ENCODE measurements around the gene ZFAND3. TPM values are rescaled to one million over a fixed set of nuclear protein-coding genes. Genes with fewer than 3 reads are reported as not detected.
A peak's percentile ranks its signal among the peaks of the same experiment; 100 is the strongest.

Gene ZFAND3
- total and polyA plus RNA-seq, 8 donors: 19.8 to 164 (median 37.3) TPM

DNA sequence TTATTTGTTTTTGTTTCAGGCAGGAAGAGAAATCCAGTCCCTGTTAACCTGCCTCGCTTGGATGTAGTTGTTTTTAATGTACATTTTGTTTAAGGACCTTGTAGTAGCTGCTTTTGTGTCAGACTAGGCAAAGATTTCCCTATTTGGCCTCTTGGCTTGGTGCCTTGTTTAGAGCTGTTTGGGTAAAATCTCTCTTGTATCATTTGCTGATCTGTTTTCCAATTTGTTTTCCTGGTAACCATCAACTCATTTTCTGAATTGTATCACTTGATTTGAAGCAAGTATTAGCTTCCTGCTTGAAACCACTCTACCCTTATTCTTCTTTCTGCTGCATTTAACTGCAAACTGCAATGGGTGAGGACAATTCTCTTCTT lies 160.7 kb downstream of the ZFAND3 start:
- Histone ChIP-seq H3K9me3 (peaks cover 0 to under 1% (median 0%) of the 10 kb centered on the region in 4 donors), H3K27ac (no peak overlapping the region), H3K4me1 (peaks cover 11 to 50% (median 30%) of the 10 kb centered on the region in 4 donors), H3K4me3 (no peak overlapping the region), H3K27me3 (no peaks in the 10 kb centered on the region), H3K36me3 (no peaks in the 10 kb centered on the region)
- TF ChIP-seq EP300 (IDR thresholded peaks at IDR 0.05): no peak
- no peak for TF ChIP-seq POLR2A (IDR thresholded peaks at IDR 0.05)
- TF ChIP-seq POLR2AphosphoS5 (IDR thresholded peaks at IDR 0.05): no peak
- TF ChIP-seq, protein P1, sequence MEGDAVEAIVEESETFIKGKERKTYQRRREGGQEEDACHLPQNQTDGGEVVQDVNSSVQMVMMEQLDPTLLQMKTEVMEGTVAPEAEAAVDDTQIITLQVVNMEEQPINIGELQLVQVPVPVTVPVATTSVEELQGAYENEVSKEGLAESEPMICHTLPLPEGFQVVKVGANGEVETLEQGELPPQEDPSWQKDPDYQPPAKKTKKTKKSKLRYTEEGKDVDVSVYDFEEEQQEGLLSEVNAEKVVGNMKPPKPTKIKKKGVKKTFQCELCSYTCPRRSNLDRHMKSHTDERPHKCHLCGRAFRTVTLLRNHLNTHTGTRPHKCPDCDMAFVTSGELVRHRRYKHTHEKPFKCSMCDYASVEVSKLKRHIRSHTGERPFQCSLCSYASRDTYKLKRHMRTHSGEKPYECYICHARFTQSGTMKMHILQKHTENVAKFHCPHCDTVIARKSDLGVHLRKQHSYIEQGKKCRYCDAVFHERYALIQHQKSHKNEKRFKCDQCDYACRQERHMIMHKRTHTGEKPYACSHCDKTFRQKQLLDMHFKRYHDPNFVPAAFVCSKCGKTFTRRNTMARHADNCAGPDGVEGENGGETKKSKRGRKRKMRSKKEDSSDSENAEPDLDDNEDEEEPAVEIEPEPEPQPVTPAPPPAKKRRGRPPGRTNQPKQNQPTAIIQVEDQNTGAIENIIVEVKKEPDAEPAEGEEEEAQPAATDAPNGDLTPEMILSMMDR (IDR thresholded peaks at IDR 0.05): no peak
- 39 to 62% (median 58%) methylated on average over 1 of the region's 1 CpG for WGBS, 5 donors
- DNase-seq: peak in 1 of 2 donors; percentile 37
- intact Hi-C loops (cut with DNase I; ENCODE audit: low total_unique reads): no loop called here

- no peak overlapping the region for H3K27ac ChIP-seq
- H3K36me3 ChIP-seq: no peaks in the 10 kb centered on the region
- intact Hi-C loops (cut with DNase I; ENCODE audit: low total_unique reads): no loop called here
- no peak for TF ChIP-seq POLR2AphosphoS5 (IDR thresholded peaks at IDR 0.05)
- TF ChIP-seq EP300 (IDR thresholded peaks at IDR 0.05): no peak
- TF ChIP-seq, protein P1 (IDR thresholded peaks at IDR 0.05): no peak
- TF ChIP-seq POLR2A (IDR thresholded peaks at IDR 0.05): no peak
- H3K27me3 ChIP-seq: no peaks in the 10 kb centered on the region
- no peak for DNase-seq
- 72 to 87% (median 79%) methylated on average over 2 of the region's 2 CpGs for WGBS, 5 donors
- H3K4me1 ChIP-seq: peaks cover 17 to 62% (median 41%) of the 10 kb centered on the region in 4 donors
- no peaks in the 10 kb centered on the region for H3K9me3 ChIP-seq
- H3K4me3 ChIP-seq: no peak overlapping the region
Measured at GRCh38 chr6:37981626-37982025, 162.1 kb downstream of the ZFAND3 start.

DNA sequence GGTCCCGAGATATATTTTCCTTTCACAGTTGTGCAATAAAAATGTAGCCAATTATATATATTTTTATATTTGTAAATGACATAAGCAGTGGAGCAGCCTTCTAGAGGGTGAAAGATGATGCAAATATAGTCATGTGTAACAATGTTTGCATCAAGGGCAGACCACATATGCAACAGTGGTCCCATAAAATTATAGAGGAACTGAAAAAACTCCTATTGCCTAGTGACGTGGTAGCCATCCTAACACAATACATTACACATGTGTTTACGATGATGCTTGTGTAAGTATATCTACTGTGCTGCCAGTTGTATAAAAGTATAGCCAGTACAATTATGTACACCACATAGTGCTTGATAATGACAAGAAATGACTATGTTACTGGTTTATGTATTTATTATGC lies 162.8 kb downstream of the ZFAND3 start:
- no peaks in the 10 kb centered on the region for H3K36me3 ChIP-seq
- no peaks in the 10 kb centered on the region for H3K27me3 ChIP-seq
- 86 to 95% (median 88%) methylated on average over 3 of the region's 3 CpGs for WGBS, 5 donors
- TF ChIP-seq POLR2A (IDR thresholded peaks at IDR 0.05): no peak
- TF ChIP-seq EP300 (IDR thresholded peaks at IDR 0.05): no peak
- no peak for TF ChIP-seq POLR2AphosphoS5 (IDR thresholded peaks at IDR 0.05)
- TF ChIP-seq, protein P1 (IDR thresholded peaks at IDR 0.05): no peak
- peaks cover 23 to 68% (median 46%) of the 10 kb centered on the region in 4 donors for H3K4me1 ChIP-seq
- no peak overlapping the region for H3K4me3 ChIP-seq
- H3K9me3 ChIP-seq: no peaks in the 10 kb centered on the region
- intact Hi-C loops (cut with DNase I; ENCODE audit: low total_unique reads): no loop called here
- DNase-seq: no peak
- H3K27ac ChIP-seq: no peak overlapping the region

DNA sequence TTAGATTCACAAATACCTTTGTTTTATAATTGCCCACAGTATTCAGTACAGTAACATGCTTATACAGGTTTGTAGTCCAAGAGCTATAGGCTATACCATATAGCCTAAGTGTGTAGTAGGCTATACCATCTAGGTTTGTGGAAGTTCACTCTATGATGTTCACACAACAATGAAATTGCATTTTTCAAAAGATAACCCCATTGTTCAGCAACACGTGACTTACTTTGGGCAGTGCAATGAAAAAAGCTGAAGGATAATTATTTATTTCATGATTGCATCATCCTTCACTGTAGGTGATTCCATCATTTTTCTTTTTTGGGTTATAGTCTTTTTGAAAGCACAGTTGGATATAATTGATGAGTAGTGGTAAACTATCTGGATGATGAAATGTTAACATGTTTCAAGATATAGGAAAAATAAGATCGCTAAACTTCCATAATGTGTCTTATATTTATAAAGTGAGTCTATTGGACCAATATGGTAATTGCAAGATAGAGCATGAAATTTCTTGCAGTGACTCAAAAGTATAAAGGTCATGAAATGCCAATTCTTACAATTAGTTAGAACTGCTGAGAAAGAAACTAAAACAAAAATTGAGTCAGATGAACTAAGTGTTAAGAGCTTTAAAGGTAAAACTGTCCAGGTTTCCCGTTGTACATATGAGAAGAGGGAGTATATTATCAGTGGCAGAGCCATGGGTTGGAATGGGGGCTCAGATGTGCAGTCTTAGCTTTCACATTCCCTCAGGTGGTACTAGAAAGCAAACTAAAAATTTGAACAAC lies 164.4 kb downstream of the ZFAND3 start:
- Histone ChIP-seq H3K36me3 (no peaks in the 10 kb centered on the region), H3K4me3 (no peak overlapping the region), H3K27ac (no peak overlapping the region), H3K4me1 (peaks cover 38 to 79% (median 58%) of the 10 kb centered on the region in 4 donors), H3K9me3 (no peaks in the 10 kb centered on the region), H3K27me3 (no peaks in the 10 kb centered on the region)
- no peak for DNase-seq
- 84 to 90% (median 88%) methylated on average over 3 of the region's 3 CpGs for WGBS, 5 donors
- TF ChIP-seq, protein P1 (IDR thresholded peaks at IDR 0.05): no peak
- no peak for TF ChIP-seq POLR2AphosphoS5 (IDR thresholded peaks at IDR 0.05)
- TF ChIP-seq EP300 (IDR thresholded peaks at IDR 0.05): no peak
- TF ChIP-seq POLR2A (IDR thresholded peaks at IDR 0.05): no peak
- intact Hi-C loops (cut with DNase I; ENCODE audit: low total_unique reads): no loop called here

Measured in stomach (tissue), 9 donors.